ENCODE measurements around the gene CTXND1. TPM values are rescaled to one million over a fixed set of nuclear protein-coding genes. Genes with fewer than 3 reads are reported as not detected.

Gene CTXND1
- total RNA-seq, 1 experiment from 2014 or later: 0.04 TPM

GRCh38 chr15:80265021-80265420 is 13.0 kb upstream of the CTXND1 start:
- peaks cover 25% of the 10 kb centered on the region for H3K27me3 Mint-ChIP-seq (ENCODE audit: low read depth)
- CTCF ChIA-PET: no interaction called here
- TF ChIP-seq ATF3 (CRISPR knock-in tag; conservative IDR thresholded peaks at IDR 0.05) (no peak), STAT6 (CRISPR knock-in tag; conservative IDR thresholded peaks at IDR 0.05; ENCODE audit: low read depth) (no peak), ZNF425 (CRISPR knock-in tag; conservative IDR thresholded peaks at IDR 0.05) (no peak), NR1H2 (CRISPR knock-in tag; IDR thresholded peaks at IDR 0.05) (no peak), TCF7 (CRISPR knock-in tag; IDR thresholded peaks at IDR 0.05; ENCODE audit: low read depth) (no peak), NFYB (CRISPR knock-in tag; conservative IDR thresholded peaks at IDR 0.05; ENCODE audit: low read depth) (no peak), ZNF263 (CRISPR knock-in tag; IDR thresholded peaks at IDR 0.05; ENCODE audit: low read depth) (no peak), MLX (CRISPR knock-in tag; IDR thresholded peaks at IDR 0.05) (no peak), SP1 (CRISPR knock-in tag; conservative IDR thresholded peaks at IDR 0.05) (no peak), AFF4 (CRISPR knock-in tag; IDR thresholded peaks at IDR 0.05; ENCODE audit: borderline replicate concordance) (no peak), PRDM15 (CRISPR knock-in tag; IDR thresholded peaks at IDR 0.05) (no peak), NFE2L1 (CRISPR knock-in tag; IDR thresholded peaks at IDR 0.05) (no peak), OVOL2 (CRISPR knock-in tag; IDR thresholded peaks at IDR 0.05; ENCODE audit: borderline replicate concordance) (no peak), EMX1 (CRISPR knock-in tag; IDR thresholded peaks at IDR 0.05) (no peak)
- TF ChIP-seq, protein P1, sequence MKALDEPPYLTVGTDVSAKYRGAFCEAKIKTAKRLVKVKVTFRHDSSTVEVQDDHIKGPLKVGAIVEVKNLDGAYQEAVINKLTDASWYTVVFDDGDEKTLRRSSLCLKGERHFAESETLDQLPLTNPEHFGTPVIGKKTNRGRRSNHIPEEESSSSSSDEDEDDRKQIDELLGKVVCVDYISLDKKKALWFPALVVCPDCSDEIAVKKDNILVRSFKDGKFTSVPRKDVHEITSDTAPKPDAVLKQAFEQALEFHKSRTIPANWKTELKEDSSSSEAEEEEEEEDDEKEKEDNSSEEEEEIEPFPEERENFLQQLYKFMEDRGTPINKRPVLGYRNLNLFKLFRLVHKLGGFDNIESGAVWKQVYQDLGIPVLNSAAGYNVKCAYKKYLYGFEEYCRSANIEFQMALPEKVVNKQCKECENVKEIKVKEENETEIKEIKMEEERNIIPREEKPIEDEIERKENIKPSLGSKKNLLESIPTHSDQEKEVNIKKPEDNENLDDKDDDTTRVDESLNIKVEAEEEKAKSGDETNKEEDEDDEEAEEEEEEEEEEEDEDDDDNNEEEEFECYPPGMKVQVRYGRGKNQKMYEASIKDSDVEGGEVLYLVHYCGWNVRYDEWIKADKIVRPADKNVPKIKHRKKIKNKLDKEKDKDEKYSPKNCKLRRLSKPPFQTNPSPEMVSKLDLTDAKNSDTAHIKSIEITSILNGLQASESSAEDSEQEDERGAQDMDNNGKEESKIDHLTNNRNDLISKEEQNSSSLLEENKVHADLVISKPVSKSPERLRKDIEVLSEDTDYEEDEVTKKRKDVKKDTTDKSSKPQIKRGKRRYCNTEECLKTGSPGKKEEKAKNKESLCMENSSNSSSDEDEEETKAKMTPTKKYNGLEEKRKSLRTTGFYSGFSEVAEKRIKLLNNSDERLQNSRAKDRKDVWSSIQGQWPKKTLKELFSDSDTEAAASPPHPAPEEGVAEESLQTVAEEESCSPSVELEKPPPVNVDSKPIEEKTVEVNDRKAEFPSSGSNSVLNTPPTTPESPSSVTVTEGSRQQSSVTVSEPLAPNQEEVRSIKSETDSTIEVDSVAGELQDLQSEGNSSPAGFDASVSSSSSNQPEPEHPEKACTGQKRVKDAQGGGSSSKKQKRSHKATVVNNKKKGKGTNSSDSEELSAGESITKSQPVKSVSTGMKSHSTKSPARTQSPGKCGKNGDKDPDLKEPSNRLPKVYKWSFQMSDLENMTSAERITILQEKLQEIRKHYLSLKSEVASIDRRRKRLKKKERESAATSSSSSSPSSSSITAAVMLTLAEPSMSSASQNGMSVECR (CRISPR knock-in tag; IDR thresholded peaks at IDR 0.05; ENCODE audit: borderline replicate concordance): no peak
- TF ChIP-seq, protein P2, sequence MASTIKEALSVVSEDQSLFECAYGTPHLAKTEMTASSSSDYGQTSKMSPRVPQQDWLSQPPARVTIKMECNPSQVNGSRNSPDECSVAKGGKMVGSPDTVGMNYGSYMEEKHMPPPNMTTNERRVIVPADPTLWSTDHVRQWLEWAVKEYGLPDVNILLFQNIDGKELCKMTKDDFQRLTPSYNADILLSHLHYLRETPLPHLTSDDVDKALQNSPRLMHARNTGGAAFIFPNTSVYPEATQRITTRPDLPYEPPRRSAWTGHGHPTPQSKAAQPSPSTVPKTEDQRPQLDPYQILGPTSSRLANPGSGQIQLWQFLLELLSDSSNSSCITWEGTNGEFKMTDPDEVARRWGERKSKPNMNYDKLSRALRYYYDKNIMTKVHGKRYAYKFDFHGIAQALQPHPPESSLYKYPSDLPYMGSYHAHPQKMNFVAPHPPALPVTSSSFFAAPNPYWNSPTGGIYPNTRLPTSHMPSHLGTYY (CRISPR knock-in tag; IDR thresholded peaks at IDR 0.05): no peak
- TF ChIP-seq, protein P3, sequence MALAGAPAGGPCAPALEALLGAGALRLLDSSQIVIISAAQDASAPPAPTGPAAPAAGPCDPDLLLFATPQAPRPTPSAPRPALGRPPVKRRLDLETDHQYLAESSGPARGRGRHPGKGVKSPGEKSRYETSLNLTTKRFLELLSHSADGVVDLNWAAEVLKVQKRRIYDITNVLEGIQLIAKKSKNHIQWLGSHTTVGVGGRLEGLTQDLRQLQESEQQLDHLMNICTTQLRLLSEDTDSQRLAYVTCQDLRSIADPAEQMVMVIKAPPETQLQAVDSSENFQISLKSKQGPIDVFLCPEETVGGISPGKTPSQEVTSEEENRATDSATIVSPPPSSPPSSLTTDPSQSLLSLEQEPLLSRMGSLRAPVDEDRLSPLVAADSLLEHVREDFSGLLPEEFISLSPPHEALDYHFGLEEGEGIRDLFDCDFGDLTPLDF (CRISPR knock-in tag; IDR thresholded peaks at IDR 0.05): no peak

More at GRCh38 chr15:80265021-80265420, 13.0 kb upstream of the CTXND1 start:
- Mint-ChIP-seq H3K27ac (no peak overlapping the region), H3K9me3 (0 out of 2 replicates have a peak, but pooled peaks cover 4% of the 10 kb centered on the region), H3K4me3 (no peak overlapping the region), H3K4me1 (no peaks in the 10 kb centered on the region), H3K36me3 (no peaks in the 10 kb centered on the region)
- POLR2A ChIA-PET: no interaction called here
- no peak for ATAC-seq
- DNase-seq (ENCODE audit: low spot score): no peak

Data from WTC11 (cell line).